ENCODE data around the gene TH.

Gene TH

GRCh38 chr11:2163428-2163978, 8.1 kb downstream of the TH start:
- no peaks in the 10 kb centered on the region for H3K9me2 ChIP-seq (replicated peaks; ENCODE audit: low read depth, low read length)
- no peak overlapping the region for H3K4me3 ChIP-seq (ENCODE audit: low read length, poor library complexity, severe bottlenecking)
- no peaks in the 10 kb centered on the region for H3K27me3 ChIP-seq (ENCODE audit: insufficient read depth, low read length, poor library complexity, severe bottlenecking)
- H3K9ac ChIP-seq (ENCODE audit: low read depth, low read length, poor library complexity, severe bottlenecking) = no peak overlapping the region
- no peaks in the 10 kb centered on the region for H3K9me3 ChIP-seq (ENCODE audit: insufficient read depth, low read depth, low read length)
- no peaks in the 10 kb centered on the region for H4K20me1 ChIP-seq (ENCODE audit: insufficient read depth, low read length, poor library complexity, severe bottlenecking)
- H3K4me1 ChIP-seq (ENCODE audit: insufficient read depth, low read length, poor library complexity, severe bottlenecking) = no peaks in the 10 kb centered on the region
- no peak overlapping the region for H3K4me2 ChIP-seq (ENCODE audit: low read depth, low read length, poor library complexity, severe bottlenecking)
- H2AFZ ChIP-seq (ENCODE audit: low read length) = no peak overlapping the region
- H3F3A ChIP-seq (ENCODE audit: low read depth) = no peaks in the 10 kb centered on the region
- no peaks in the 10 kb centered on the region for H3K36me3 ChIP-seq (ENCODE audit: insufficient read depth, low read length)
- H3K79me2 ChIP-seq (ENCODE audit: insufficient read depth, low read length) = no peaks in the 10 kb centered on the region
- no peak for TF ChIP-seq EZH2phosphoT487 (IDR thresholded peaks at IDR 0.05; ENCODE audit: borderline replicate concordance)
- no peak for TF ChIP-seq CTCF (conservative IDR thresholded peaks at IDR 0.05; ENCODE audit: low read length)

DNA sequence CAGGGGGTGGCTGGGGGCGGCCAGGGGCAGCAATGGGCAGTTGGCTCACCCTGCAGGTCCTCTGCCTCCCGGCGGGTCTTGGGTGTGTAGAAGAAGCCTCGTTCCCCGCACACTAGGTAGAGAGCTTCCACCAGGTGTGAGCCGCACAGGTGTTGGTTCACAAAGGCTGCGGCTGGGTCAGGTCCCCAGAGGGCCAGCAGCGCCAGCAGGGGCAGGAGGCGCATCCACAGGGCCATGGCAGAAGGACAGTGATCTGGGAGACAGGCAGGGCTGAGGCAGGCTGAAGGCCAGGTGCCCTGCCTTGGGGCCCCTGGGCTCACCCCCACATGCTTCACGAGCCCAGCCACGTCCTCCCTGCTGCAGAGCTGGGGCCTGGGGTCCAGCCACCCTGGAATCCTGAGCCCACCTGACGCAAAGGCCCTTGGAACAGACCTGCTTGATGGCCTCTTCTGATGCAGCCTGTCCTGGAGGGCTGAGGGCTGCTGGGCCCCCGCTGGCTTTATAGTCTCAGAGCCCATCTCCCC, 10.8 kb downstream of the TH start, which contains the start of gene INS:
Gene INS, minus strand, starts transcription at position 474 of the 524 bp plus-strand sequence. Its CDS starts 238 bp downstream, at position 236.
- no peak within 1 kb of the TSS for H2AFZ ChIP-seq (ENCODE audit: low read length)
- TF ChIP-seq EZH2phosphoT487 (IDR thresholded peaks at IDR 0.05; ENCODE audit: borderline replicate concordance) (no peak), CTCF (conservative IDR thresholded peaks at IDR 0.05; ENCODE audit: low read length) (no peak)
- no peaks in the 10 kb centered on the region for H3F3A ChIP-seq (ENCODE audit: low read depth)
- no peaks in the 10 kb centered on the region for H4K20me1 ChIP-seq (ENCODE audit: insufficient read depth, low read length, poor library complexity, severe bottlenecking)
- H3K9me2 ChIP-seq (replicated peaks; ENCODE audit: low read depth, low read length) = no peaks in the 10 kb centered on the region
- no peaks in the 10 kb centered on the region for H3K4me1 ChIP-seq (ENCODE audit: insufficient read depth, low read length, poor library complexity, severe bottlenecking)
- no peaks in the 10 kb centered on the region for H3K79me2 ChIP-seq (ENCODE audit: insufficient read depth, low read length)
- H3K27me3 ChIP-seq (ENCODE audit: insufficient read depth, low read length, poor library complexity, severe bottlenecking) = no peaks in the 10 kb centered on the region
- no peak within 1 kb of the TSS for H3K4me2 ChIP-seq (ENCODE audit: low read depth, low read length, poor library complexity, severe bottlenecking)
- no peaks in the 10 kb centered on the region for H3K9me3 ChIP-seq (ENCODE audit: insufficient read depth, low read depth, low read length)
- no peak within 1 kb of the TSS for H3K9ac ChIP-seq (ENCODE audit: low read depth, low read length, poor library complexity, severe bottlenecking)
- no peaks in the 10 kb centered on the region for H3K36me3 ChIP-seq (ENCODE audit: insufficient read depth, low read length)
- H3K4me3 ChIP-seq (ENCODE audit: low read length, poor library complexity, severe bottlenecking) = no peak within 1 kb of the TSS

- Histone ChIP-seq H3K27me3 (ENCODE audit: insufficient read depth, low read length, poor library complexity, severe bottlenecking) (no peaks in the 10 kb centered on the region), H3K9ac (ENCODE audit: low read depth, low read length, poor library complexity, severe bottlenecking) (no peak overlapping the region), H2AFZ (ENCODE audit: low read length) (no peak overlapping the region), H3K4me2 (ENCODE audit: low read depth, low read length, poor library complexity, severe bottlenecking) (no peak overlapping the region), H4K20me1 (ENCODE audit: insufficient read depth, low read length, poor library complexity, severe bottlenecking) (no peaks in the 10 kb centered on the region), H3K4me3 (ENCODE audit: low read length, poor library complexity, severe bottlenecking) (no peak overlapping the region), H3F3A (ENCODE audit: low read depth) (no peaks in the 10 kb centered on the region), H3K36me3 (ENCODE audit: insufficient read depth, low read length) (no peaks in the 10 kb centered on the region), H3K79me2 (ENCODE audit: insufficient read depth, low read length) (no peaks in the 10 kb centered on the region), H3K9me2 (replicated peaks; ENCODE audit: low read depth, low read length) (no peaks in the 10 kb centered on the region), H3K4me1 (ENCODE audit: insufficient read depth, low read length, poor library complexity, severe bottlenecking) (no peaks in the 10 kb centered on the region), H3K9me3 (ENCODE audit: insufficient read depth, low read depth, low read length) (no peaks in the 10 kb centered on the region)
- TF ChIP-seq CTCF (conservative IDR thresholded peaks at IDR 0.05; ENCODE audit: low read length) (no peak), EZH2phosphoT487 (IDR thresholded peaks at IDR 0.05; ENCODE audit: borderline replicate concordance) (no peak)
Measured at GRCh38 chr11:2159536-2160413, 11.8 kb downstream of the TH start.
